Muscle of back (tissue), 13 donors: Measurements from ENCODE around the gene NDUFB4. TPM values are rescaled to one million over a fixed set of nuclear protein-coding genes. Genes with fewer than 3 reads are reported as not detected.

ENCODE experiments used
- DNase-seq, 3 donors: peaks; one replicate each; pipeline versions ENCODE4 v3.0.0 to v3.0.0-alpha.2; 2013
- long read RNA-seq, 9 donors: transcript quantifications; one replicate each; lab custom pipeline, GENCODE V29; 2026
- polyA plus RNA-seq, 10 donors: library from polyadenylated mRNA; unstranded; fragments of 120-200 nt; gene quantifications; one replicate each; pipeline ENCODE4 v1.2.1, GENCODE V29; 2013; ENCODE audit not compliant: insufficient read length in 10 of 10

Gene NDUFB4
- polyA plus RNA-seq: 100 to 1,000 TPM; 150 to 178 (median 163) TPM
- long read RNA-seq, donor 1, transcript NDUFB4-201 (3 exons, 671 nt): major isoform, 128 of 136 reads
- long read RNA-seq, donor 1, transcript NDUFB4-206 (2 exons, 425 nt): minor isoform, 5 of 136 reads
- long read RNA-seq, donor 1, partial matches to known transcripts: 0 of 136 reads
- long read RNA-seq, donor 1, other reads (novel, unspliced or antisense): 0 of 136 reads
- long read RNA-seq, donor 2, transcript NDUFB4-201 (3 exons, 671 nt): major isoform, 114 of 132 reads
- long read RNA-seq, donor 2, transcript NDUFB4-204 (3 exons, 558 nt): minor isoform, 5 of 132 reads
- long read RNA-seq, donor 2, transcript NDUFB4-206 (2 exons, 425 nt): minor isoform, 12 of 132 reads
- long read RNA-seq, donor 2, partial matches to known transcripts: 0 of 132 reads
- long read RNA-seq, donor 2, other reads (novel, unspliced or antisense): 0 of 132 reads
- long read RNA-seq, donor 3, partial matches to known transcripts: 0 of 1 reads
- long read RNA-seq, donor 3, other reads (novel, unspliced or antisense): 0 of 1 reads
- long read RNA-seq, donor 4, transcript NDUFB4-206 (2 exons, 425 nt): minor isoform, 5 of 97 reads
- long read RNA-seq, donor 4, transcript NDUFB4-201 (3 exons, 671 nt): major isoform, 84 of 97 reads
- long read RNA-seq, donor 4, partial matches to known transcripts: 6 of 97 reads
- long read RNA-seq, donor 4, other reads (novel, unspliced or antisense): 0 of 97 reads
- long read RNA-seq, donor 5, transcript NDUFB4-206 (2 exons, 425 nt): minor isoform, 14 of 198 reads
- long read RNA-seq, donor 5, transcript NDUFB4-201 (3 exons, 671 nt): major isoform, 171 of 198 reads
- long read RNA-seq, donor 5, partial matches to known transcripts: 0 of 198 reads
- long read RNA-seq, donor 5, other reads (novel, unspliced or antisense): 10 of 198 reads
- long read RNA-seq, donor 6, transcript NDUFB4-206 (2 exons, 425 nt): minor isoform, 12 of 169 reads
- long read RNA-seq, donor 6, transcript NDUFB4-201 (3 exons, 671 nt): major isoform, 156 of 169 reads
- long read RNA-seq, donor 6, partial matches to known transcripts: 0 of 169 reads
- long read RNA-seq, donor 6, other reads (novel, unspliced or antisense): 0 of 169 reads
- long read RNA-seq, donor 7, transcript NDUFB4-206 (2 exons, 425 nt): minor isoform, 5 of 91 reads
- long read RNA-seq, donor 7, transcript NDUFB4-201 (3 exons, 671 nt): major isoform, 84 of 91 reads
- long read RNA-seq, donor 7, partial matches to known transcripts: 0 of 91 reads
- long read RNA-seq, donor 7, other reads (novel, unspliced or antisense): 0 of 91 reads
- long read RNA-seq, donor 8, transcript NDUFB4-206 (2 exons, 425 nt): minor isoform, 14 of 115 reads
- long read RNA-seq, donor 8, transcript NDUFB4-201 (3 exons, 671 nt): major isoform, 97 of 115 reads
- long read RNA-seq, donor 8, partial matches to known transcripts: 0 of 115 reads
- long read RNA-seq, donor 8, other reads (novel, unspliced or antisense): 0 of 115 reads
- long read RNA-seq, donor 9, transcript NDUFB4-201 (3 exons, 671 nt): major isoform, 21 of 21 reads
- long read RNA-seq, donor 9, partial matches to known transcripts: 0 of 21 reads
- long read RNA-seq, donor 9, other reads (novel, unspliced or antisense): 0 of 21 reads

DNA sequence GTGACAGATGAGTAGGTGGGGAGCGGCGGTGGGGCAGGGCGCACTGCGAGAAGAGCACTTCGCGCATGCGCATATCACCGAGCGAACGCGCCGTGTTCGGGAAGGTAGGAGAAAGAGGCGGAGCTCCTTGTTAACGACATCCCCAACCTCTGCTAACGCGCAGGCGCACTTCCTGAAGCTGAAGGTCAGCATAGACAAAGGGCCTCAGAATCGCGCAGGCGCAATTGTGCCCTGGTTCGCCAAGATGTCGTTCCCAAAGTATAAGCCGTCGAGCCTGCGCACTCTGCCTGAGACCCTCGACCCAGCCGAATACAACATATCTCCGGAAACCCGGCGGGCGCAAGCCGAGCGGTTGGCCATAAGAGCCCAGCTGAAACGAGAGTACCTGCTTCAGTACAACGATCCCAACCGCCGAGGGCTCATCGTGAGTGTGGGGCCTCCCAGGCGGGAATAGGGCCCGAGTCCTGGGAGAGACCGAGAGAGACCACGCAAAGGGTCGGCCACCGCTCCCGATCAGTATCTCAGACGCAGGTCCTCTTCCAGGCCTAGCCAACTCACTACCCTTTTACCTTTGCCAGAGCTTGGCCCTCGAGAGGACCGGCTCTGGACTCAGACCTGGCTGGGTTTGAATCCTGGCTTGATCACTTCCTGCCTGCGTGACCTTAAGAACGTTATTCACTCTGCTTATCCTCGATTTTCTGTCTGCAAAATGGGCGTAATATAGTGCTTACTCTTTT, at the start of gene NDUFB4:
TSS of gene NDUFB4 (plus strand) at position 221 of the 737 bp plus-strand sequence. CDS start at position 245, 24 bp downstream.
- peak; percentile 98 to 99 (median 99) for DNase-seq

DNA sequence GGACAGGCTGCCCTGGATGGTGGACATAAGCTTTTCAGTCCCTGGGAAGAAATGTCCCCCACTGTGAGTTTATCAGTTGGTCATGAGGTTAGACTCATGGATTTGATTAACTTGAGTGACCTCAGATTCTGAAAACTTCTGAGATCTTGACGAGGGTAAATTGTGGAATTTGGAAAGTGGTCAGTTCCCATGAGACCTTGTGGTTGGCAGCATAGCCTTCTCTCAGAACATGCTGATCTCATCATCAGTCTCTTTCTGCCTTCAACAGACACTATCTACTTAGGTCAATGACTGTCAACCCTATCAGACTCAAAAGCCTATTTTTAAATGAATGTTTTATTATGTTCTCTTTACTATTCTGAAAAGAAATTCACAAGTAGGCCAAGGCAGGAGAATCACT, 45.6 kb upstream of the NDUFB4 start:
- DNase-seq: no peak

DNA sequence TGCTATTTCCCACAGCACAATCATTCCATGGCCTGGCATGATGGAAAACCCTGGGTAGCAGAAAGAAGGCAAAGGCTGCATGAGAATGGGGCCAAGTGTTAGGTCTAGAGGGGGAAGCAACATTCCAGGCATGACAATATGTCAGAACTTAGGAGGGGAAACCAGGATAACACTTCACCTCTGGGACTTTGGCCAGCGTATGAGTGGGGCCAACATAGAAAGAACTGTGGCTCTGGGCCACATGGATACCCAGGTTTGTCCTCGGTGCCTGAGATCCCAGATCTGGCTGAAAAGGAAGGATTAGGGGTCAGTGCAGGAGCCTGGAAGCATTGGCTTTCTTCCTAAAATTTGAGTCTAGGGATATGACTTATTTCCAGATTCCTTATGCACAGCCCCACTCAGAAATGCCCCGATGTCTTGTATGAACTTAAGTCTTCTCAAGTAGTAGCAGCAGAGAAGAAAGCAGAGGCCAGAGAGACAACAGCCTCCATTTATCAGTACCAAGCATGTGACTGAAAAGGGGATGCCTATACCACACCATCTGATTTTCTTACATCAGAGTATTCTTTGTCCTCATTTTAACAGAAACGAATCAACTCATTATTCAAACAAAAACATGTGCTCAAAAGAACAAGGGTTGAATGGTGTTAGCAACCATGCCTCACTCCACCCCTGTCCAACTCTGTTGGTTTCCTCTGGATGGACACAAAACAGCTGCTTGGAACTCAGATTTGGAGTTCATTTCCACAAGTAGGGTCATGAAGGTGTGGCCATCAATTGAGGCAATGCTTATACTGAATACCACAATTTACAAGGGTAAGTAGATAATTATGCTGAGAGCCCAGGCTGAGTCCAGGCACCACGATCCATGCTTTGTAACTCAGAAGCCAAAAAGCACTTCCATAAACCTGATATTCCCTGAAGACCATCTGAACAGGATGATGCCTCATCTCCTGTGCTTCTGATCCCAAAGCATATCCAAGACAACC, 43.7 kb upstream of the NDUFB4 start:
- DNase-seq: no peak

DNA sequence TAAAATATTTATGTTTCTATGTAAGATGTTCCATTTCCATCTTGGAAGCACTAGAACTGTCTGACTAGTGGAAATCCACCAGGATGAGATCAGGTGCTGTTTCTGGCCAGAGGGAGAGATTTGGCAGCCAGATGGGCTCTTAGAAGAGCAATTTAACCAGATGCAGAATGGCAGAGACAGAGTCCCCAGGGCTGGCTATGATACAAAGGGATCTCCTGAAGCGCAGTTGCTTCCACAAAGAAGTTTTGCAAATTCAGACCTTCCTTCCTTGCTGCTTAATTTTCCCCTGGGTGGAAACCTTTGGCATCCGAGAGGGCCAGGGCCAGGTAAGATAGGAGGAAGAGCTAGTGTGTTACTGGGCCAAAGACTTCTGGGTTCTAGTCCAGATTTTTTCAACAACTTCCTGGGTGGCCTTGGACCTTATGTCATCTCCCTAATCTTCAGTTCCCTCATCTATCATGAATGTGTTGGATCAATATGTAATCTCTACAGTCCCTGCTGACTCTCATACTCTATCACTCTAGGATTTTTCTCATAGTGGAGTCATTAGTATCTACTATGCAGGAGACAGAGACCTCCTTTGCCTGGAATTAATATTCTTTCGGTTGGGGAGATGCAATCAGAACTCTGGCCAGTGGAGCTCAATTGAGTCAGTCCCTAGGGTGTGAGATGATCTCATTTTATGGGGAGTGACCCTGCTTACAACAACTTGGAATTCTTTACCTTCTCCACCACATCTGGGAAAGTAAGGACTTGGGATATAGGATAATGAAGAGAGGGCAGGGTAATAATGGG, 41.1 kb upstream of the NDUFB4 start:
- DNase-seq: peak; percentile 78 to 94 (median 91)

DNA sequence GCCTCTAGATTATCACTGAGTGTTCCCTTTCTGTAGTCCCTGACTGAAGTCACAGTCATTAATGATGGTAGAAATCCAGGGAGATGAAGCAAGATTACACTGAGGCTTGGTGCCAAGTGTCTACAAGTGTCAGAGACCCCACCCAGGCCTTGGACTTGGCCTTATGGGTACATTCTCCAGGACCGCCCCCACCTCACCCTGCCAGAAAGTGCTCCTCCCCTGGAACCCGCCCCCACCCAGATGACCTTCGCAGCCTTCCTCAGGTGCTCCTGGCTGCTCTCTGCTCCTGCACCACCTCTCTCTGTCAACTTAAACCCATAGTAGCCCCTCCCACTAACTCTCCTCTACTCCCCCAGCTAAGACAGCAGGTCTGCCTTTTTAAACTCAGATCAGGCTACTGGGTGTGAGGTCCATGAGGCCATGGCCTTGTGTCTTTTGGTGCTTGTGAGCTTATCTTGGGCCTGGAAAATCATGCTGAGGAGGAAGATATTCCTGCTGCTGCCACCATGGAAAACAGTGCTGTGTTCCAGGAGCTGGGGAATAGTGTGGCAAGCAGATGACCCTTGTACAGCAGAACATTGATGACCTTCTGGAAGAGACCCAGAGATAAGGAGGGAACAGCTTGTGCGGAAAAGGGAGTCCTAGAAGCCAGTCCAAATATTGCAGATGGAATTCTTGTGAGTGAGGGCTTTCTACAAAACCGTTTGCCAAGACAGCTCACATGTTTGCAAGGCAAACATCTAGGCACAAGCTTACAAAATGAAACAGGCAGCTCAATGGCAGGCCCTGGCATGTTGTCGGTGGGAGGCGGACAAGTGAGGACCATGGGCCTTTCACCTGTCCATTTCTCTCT, 40.3 kb upstream of the NDUFB4 start:
- peak in 2 of 3 donors; percentile 46 to 71 for DNase-seq

DNA sequence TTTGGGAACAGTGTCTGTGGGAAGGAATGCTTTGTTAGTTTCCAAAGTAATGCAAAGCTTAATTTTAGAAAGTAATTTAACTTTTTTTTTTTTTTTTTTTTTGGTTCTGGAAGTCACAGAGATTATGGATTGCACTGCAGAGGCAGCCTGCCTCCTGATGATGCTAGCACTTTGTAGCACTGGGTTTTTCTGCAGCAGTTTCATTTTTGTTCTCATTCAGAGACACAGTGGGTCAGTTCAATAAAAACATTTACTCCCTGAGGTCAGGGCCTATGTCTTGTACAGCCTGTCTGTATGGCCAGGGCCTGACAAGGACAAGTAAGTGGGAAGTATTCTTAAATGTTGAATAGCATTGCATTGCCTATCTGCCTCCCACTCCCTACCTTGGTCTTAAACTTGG, 39.0 kb upstream of the NDUFB4 start:
- peak in 1 of 3 donors; percentile 31 for DNase-seq

DNA sequence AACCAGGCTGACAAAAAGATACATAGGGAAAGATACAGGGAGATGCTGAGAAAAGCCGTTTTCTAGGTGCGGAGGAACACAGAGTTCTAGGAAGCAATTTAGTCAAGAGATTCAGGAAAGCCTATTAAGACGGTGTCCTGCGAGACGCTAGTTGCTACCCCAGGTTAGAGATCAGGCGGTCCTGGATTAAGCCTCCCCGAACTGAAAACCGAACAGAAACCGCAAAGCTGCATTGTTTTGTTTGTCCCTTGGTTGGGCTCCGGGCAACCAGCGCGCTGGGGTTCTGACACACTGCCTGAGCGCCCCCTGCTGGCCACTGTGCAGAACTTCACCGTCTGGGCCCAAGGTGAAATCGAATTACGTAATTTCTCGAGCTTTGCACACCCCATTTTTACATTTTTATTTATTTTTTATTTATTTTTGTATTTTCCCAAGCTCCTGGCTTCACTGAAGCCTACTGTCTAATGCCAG, 37.3 kb upstream of the NDUFB4 start:
- peak; percentile 89 to 96 (median 93) for DNase-seq

DNA sequence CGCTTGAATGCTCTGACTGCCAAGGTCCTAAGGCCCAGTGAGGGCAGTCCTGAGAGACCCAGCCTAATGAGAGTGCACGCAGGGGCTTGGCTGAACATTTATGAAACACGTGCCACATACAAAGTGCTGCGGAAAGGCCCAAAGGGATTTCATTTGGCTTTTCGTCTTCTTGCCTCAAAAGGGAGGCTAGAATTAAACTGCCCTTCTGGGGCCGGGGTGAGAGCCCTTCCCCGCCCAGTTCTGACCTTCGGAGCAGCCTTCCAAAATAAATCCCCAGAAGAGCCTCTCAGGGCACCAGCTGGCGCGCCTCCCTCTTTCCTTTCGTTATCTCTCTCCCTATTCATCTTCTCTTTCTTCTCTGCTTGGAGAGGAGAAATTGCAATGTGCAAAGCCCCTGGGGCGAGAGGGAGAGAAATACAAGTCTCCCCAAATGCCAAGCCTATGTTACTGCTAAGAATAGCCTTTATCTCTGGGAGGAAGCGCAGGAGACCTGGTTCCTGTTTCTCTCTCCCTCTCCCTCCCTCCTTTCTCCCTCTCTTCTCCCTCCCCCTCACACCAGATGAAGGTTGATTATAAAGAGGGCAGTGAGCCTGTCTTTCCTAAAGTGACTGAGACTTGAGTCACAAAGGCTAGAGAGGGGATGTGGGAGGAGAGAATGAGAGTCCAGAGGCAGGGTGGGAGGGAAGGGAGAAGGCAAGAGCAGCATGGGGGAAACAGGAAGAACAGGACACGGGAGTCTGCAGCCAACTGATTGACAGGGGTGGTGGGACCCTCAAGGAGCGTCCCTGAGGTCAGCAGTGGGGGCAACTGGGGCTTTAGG, 36.7 kb upstream of the NDUFB4 start:
- peak; percentile 40 to 80 (median 79) for DNase-seq

DNA sequence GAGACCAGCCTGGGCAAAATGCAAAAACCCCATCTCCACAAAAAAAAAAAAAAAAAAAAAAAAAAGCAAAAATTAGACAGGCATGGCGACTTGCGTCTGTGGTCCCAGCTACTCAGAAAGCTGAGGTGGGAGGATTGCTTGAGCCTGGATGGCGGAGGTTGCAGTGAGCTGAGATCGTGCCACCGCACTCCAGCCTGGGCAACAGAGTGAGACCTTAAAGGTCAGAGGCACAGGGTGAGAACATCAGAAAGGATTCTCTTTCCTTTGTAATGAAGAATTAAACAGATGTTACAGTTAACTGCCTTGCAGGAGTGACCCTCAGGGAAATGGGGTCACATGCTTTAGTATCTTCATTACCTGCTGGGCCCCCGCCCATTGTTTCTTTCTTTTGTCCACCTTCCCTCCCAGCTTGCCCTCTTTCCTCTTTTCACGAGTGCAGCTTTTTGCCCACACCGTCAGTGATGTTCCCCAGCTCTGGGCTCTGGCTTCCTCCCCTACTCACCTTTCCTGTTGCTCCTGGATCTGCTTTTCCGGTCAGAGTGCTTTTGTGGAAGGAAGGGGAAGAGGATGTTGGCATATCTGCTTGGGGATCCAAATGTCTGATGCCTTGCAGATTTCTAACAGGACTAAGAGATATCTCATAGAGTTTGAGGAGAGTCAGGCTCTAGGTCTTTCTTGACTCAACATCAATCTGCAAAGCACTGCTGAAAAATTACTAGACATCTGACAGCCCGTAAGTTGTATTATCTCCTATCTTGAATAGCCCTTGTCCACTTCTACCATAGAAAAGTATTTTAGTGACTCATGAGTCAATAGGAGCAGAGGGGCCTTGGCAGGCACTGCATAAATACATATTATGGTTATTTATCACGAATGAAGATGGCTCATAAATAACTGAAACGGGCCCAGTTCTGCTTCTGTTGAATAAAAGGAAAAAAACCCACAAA, 35.6 kb upstream of the NDUFB4 start:
- DNase-seq: peak in 1 of 3 donors; percentile 18

DNA sequence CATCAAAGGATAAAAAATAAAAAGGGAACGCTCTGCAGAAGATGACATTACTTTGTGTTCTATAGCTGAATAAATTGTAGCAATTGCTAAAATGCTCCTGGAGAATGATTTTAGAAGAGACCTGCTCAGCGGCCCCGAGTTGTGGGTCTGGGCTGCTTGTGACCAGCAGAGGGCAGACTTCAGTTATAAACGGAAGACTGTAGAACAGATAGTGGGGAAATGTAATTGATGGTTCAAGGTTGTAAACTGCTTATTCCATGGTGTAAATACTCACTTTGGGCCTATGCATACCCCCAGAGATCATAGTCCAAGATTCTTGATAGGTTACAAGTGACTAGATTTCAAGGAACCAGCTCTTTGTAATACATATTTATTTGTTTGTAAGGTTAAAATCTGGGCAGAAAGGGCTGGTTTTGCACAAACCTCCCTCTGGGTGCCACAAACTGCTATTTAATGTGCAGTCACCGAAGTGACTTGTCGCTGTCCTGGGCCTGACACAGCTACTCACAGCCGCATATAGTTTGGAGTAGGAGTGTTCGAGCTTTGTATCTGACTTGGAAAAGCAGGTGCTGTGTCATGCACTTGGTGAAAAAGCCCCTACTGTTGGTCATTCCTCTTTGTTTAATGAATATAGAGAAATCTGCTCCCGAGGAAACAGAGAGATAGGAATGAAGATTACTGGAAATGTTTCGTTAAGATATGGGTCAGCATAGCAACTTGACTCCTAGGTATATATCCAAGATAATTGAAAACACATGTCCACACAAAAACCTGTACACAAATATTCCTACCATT, 34.7 kb upstream of the NDUFB4 start:
- DNase-seq: peak; percentile 46 to 86 (median 75)

DNA sequence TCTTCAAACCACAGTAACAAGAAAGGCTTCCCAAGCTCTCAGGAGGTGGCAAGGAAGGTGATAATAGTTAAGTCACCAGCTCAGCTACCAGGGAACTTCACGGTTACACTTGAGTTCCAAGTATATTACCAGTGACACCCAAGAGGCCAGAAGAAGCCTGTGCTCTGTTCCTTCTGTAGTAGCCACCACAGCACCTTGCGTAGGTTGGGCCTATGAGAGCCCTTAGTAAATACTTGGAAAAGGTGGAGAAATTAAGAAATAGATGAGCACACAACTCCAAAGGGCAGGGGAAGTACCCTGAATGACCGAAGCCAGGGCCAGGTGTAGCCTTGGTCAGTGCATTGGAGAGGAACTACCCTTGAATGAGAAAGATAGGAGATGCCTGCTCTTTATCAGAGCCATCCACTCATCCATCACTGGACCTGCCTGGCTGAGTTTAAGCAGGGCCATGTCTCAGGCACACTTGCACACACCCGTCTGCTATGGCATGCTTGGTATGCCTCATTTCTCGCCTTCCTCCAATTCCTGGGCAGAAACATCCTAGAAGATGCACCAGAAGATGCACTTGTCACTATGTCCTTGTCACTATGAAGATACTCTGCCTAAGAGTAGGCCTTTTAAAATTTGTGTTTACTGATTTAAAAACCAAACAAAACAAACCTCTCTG, 32.6 kb upstream of the NDUFB4 start:
- no peak for DNase-seq

DNA sequence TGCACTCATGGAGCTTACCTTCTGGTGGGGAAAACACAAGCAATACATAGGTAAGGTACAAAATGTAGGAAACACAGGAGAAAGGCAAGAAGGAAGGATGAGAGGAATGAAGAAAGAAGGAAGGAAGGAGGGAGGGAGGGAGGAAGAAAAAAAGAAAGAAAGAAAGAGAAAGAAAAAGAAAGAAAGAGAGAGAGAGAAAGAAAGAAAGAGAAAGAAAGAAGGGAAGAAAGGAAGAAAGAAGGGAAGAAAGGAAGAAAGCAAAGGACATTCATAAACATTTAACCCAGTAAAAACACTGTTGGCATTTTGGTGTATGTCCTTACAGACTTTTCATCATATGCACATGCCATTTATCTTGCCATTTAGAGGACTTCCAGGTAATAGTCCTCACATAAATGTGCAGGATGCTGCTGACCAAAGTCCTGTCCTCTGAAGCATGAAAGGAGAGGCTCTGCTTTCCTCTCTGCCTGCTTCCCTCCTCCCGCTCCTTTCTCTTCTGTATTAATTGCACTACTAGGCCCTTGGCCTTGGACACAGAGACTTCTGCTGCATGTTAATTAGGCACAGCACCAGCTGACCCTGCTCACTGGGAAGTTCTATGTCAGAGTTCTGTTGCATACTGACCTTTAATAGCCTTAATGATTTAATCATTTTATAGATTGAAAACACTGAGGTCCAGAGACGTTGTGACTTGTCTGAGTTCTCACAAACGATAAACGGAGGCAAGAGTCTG, 29.7 kb upstream of the NDUFB4 start:
- DNase-seq: no peak
